Stomach (tissue), 9 donors: ENCODE measurements around the gene PDE4C. TPM values are rescaled to one million over a fixed set of nuclear protein-coding genes. Genes with fewer than 3 reads are reported as not detected.
A peak's percentile ranks its signal among the peaks of the same experiment; 100 is the strongest.

ENCODE experiments used
- DNase-seq, 2 donors: peaks; one replicate each; pipeline versions ENCODE4 v3.0.0 to v3.0.0-alpha.2; 2013 to 2019
- H3K27ac ChIP-seq, 5 donors: fragments of 200-600 bp in 4 of 5; sonication (generic) in 4 of 5; one replicate each; pipeline ENCODE4 v1.5.1; 2013 to 2019; ENCODE audit warnings: mild to moderate bottlenecking in 1 of 5, moderate library complexity in 1 of 5
- H3K27me3 ChIP-seq, 3 donors: fragments of 200-600 bp; sonication (generic); one replicate each; pipeline ENCODE4 v1.5.1; 2017 to 2019; ENCODE audit warnings: mixed run types in 1 of 3
- H3K36me3 ChIP-seq, 4 donors: fragments of 200-600 bp; sonication (generic); 1 replicate in 3 of 4; 2 replicates in 1 of 4; pipeline ENCODE4 v1.5.1; 2016 to 2019
- H3K4me1 ChIP-seq, 4 donors: fragments of 200-600 bp; sonication (generic); one replicate each; pipeline ENCODE4 v1.5.1; 2016 to 2019
- H3K4me3 ChIP-seq, 4 donors: fragments of 200-600 bp; sonication (generic) in 3 of 4; one replicate each; pipeline ENCODE4 v1.5.1; 2016 to 2019; ENCODE audit warnings: mild to moderate bottlenecking in 1 of 4
- H3K9me3 ChIP-seq, 4 donors: fragments of 200-600 bp; sonication (generic); one replicate each; pipeline ENCODE4 v1.5.1; 2016 to 2019
- CTCF ChIP-seq, 7 experiments: fragments of 450-650 bp in 4 of 7; fragments of 200-600 bp in 3 of 7; sonication (generic) in 3 of 7; IDR thresholded peaks; one replicate each; pipeline ENCODE4 v1.5.1; 2016 to 2019; ENCODE audit warnings: antibody characterized with exemption in 7 of 7, control low read depth in 2 of 7, mild to moderate bottlenecking in 1 of 7
- EP300 ChIP-seq: sonication (generic); formaldehyde crosslinking; IDR thresholded peaks from one replicate; pipeline ENCODE4 v1.6.1; 2017; ENCODE audit warnings: antibody characterized with exemption
- POLR2A ChIP-seq, 4 donors: fragments of 450-650 bp; IDR thresholded peaks; one replicate each; pipeline ENCODE4 v1.6.1; 2016; ENCODE audit warnings: antibody characterized with exemption in 4 of 4, control low read depth in 2 of 4, mild to moderate bottlenecking in 1 of 4, moderate library complexity in 1 of 4
- POLR2AphosphoS5 ChIP-seq, 3 donors: sonication (generic); formaldehyde crosslinking; IDR thresholded peaks; one replicate each; pipeline ENCODE4 v1.6.1; 2016; ENCODE audit warnings: antibody characterized with exemption in 3 of 3
- WGBS, 5 donors: extraction: QIAGEN DNeasy Blood & Tissue Kit in 3 of 5; methylation state at CpG; one replicate each; pipeline versions ENCODE4 v1.1.5 to v1.1.7; 2013 to 2018; 5-methylcytosine and 5-hydroxymethylcytosine counted together
- intact Hi-C: fragments of 100-400 bp; cut with DNase I; formaldehyde crosslinking; loops from one replicate; pipeline ENCODE4 v1.15.1; 2023; ENCODE audit warnings: low total_unique reads
- polyA plus RNA-seq, 3 donors: library from polyadenylated mRNA; stranded (reverse); fragments of 200-250 nt; gene quantifications; one replicate each; pipeline ENCODE4 v1.2.3, GENCODE V29; 2013
- total RNA-seq, 5 donors: library from RNA; depleted of rRNA; stranded (reverse); fragments of >200 nt; gene quantifications; one replicate each; pipeline versions ENCODE4 v1.1.0 to v1.2.3, GENCODE V29; 2014 to 2016
- donor health status: healthy with polysubstance abuse.
- donor health status: Bipolar disorder and iron deficiency.
- donor health status: healthy.

Gene PDE4C
- total and polyA plus RNA-seq, 8 donors: 0.87 to 25.4 (median 7.0) TPM; not detected in 2

GRCh38 chr19:18233224-18233825 lies 7.1 kb upstream of the PDE4C start:
- peaks cover 0 to 12% (median 2%) of the 10 kb centered on the region in 4 donors for H3K4me1 ChIP-seq
- no peak for TF ChIP-seq CTCF (IDR thresholded peaks at IDR 0.05)
- no peak for TF ChIP-seq EP300
- TF ChIP-seq POLR2A (IDR thresholded peaks at IDR 0.05): no peak
- no peak for TF ChIP-seq POLR2AphosphoS5 (IDR thresholded peaks at IDR 0.05)
- H3K36me3 ChIP-seq: no peaks in the 10 kb centered on the region
- no peak overlapping the region for H3K4me3 ChIP-seq
- no peak overlapping the region for H3K27ac ChIP-seq
- peak; percentile 45 to 86 for DNase-seq
- peaks cover 14 to 88% (median 43%) of the 10 kb centered on the region in 3 donors for H3K27me3 ChIP-seq
- intact Hi-C loops: no loop called here
- 18 to 22% (median 20%) methylated on average over 36 to 37 of the region's 37 CpGs for WGBS, 5 donors
- peaks cover 4 to 13% (median 13%) of the 10 kb centered on the region in 4 donors for H3K9me3 ChIP-seq

GRCh38 chr19:18232540-18233223 lies 6.4 kb upstream of the PDE4C start:
- Histone ChIP-seq H3K4me3 (no peak overlapping the region), H3K9me3 (peaks cover 4 to 13% (median 13%) of the 10 kb centered on the region in 4 donors), H3K27ac (no peak overlapping the region), H3K27me3 (peaks cover 14 to 93% (median 43%) of the 10 kb centered on the region in 3 donors), H3K4me1 (peaks cover 0 to 12% (median 2%) of the 10 kb centered on the region in 4 donors), H3K36me3 (no peaks in the 10 kb centered on the region)
- peak in 1 of 2 donors; percentile 59 for DNase-seq
- intact Hi-C loops: no loop called here
- 4 to 9% (median 5%) methylated on average over 16 to 46 of the region's 46 CpGs for WGBS, 5 donors
- TF ChIP-seq CTCF (IDR thresholded peaks at IDR 0.05) (no peak), POLR2A (IDR thresholded peaks at IDR 0.05) (no peak), POLR2AphosphoS5 (IDR thresholded peaks at IDR 0.05) (no peak), EP300 (no peak)

- 16 to 30% (median 22%) methylated on average over 3 to 4 of the region's 4 CpGs for WGBS, 5 donors
- DNase-seq: no peak
- Histone ChIP-seq H3K4me3 (no peak overlapping the region), H3K4me1 (peaks cover 0 to 12% (median 2%) of the 10 kb centered on the region in 4 donors), H3K36me3 (no peaks in the 10 kb centered on the region), H3K9me3 (peaks cover 4 to 13% (median 13%) of the 10 kb centered on the region in 4 donors), H3K27me3 (peaks cover 14 to 95% (median 51%) of the 10 kb centered on the region in 3 donors), H3K27ac (no peak overlapping the region)
- TF ChIP-seq EP300 (no peak), POLR2AphosphoS5 (IDR thresholded peaks at IDR 0.05) (no peak), CTCF (IDR thresholded peaks at IDR 0.05) (no peak), POLR2A (IDR thresholded peaks at IDR 0.05) (no peak)
- intact Hi-C loops: no loop called here
These were observed 5.5 kb upstream of the PDE4C start for GRCh38 chr19:18231775-18232174.

GRCh38 chr19:18230941-18231734 lies 4.9 kb upstream of the PDE4C start:
- Histone ChIP-seq H3K4me1 (peaks cover 0 to 14% (median 6%) of the 10 kb centered on the region in 4 donors), H3K27me3 (peaks cover 16 to 95% (median 57%) of the 10 kb centered on the region in 3 donors), H3K27ac (no peak overlapping the region), H3K4me3 (no peak overlapping the region), H3K9me3 (peaks cover 4 to 13% (median 13%) of the 10 kb centered on the region in 4 donors), H3K36me3 (no peaks in the 10 kb centered on the region)
- intact Hi-C loops: no loop called here
- 35 to 45% (median 44%) methylated on average over 18 of the region's 18 CpGs for WGBS, 5 donors
- TF ChIP-seq POLR2A (IDR thresholded peaks at IDR 0.05) (no peak), EP300 (no peak), POLR2AphosphoS5 (IDR thresholded peaks at IDR 0.05) (no peak), CTCF (IDR thresholded peaks at IDR 0.05) (no peak)
- peak in 1 of 2 donors; percentile 49 for DNase-seq
